WTC11 (cell line): Measurements from ENCODE around the gene RCAN1. TPM values are rescaled to one million over a fixed set of nuclear protein-coding genes. Genes with fewer than 3 reads are reported as not detected.

Experiments used
- ATAC-seq: fragments of 200-7000 bp; cut with Tn5 transposase; 2 replicates; pipeline ENCODE4 v1.10.0; 2021; ENCODE audit warnings: mild to moderate bottlenecking, moderate library complexity
- CTCF ChIA-PET: fragments of 300-600 bp; sonication (Branson Sonifier 250); formaldehyde crosslinking; loops from one replicate; lab custom pipeline; 2021; ENCODE audit warnings: antibody characterized with exemption; lab: Charles Lee
- POLR2A ChIA-PET: fragments of 350-600 bp; sonication (Branson Sonifier 250); formaldehyde crosslinking; loops from one replicate; lab custom pipeline; 2021; ENCODE audit warnings: antibody characterized with exemption; lab: Charles Lee
- DNase-seq: peaks from one replicate; pipeline ENCODE4 v3.0.0; 2021; ENCODE audit warnings: low spot score
- H3K27ac Mint-ChIP-seq: 2 replicates; pipeline ENCODE4 v1.8.0; 2021; ENCODE audit warnings: mixed read lengths
- H3K27me3 Mint-ChIP-seq: 2 replicates; pipeline ENCODE4 v1.8.0; 2021; ENCODE audit warnings: low read depth, mild to moderate bottlenecking, moderate library complexity, mixed read lengths
- H3K36me3 Mint-ChIP-seq: 2 replicates; pipeline ENCODE4 v1.8.0; 2021; ENCODE audit warnings: mixed read lengths
- H3K4me1 Mint-ChIP-seq: 2 replicates; pipeline ENCODE4 v1.8.0; 2022; ENCODE audit warnings: mixed read lengths
- H3K4me3 Mint-ChIP-seq: 2 replicates; pipeline ENCODE4 v1.8.0; 2021; ENCODE audit warnings: mild to moderate bottlenecking, moderate library complexity, mixed read lengths
- H3K9me3 Mint-ChIP-seq: 2 replicates; pipeline ENCODE4 v1.8.0; 2021; ENCODE audit warnings: mixed read lengths
- ATF1 ChIP-seq: sonication (generic); formaldehyde crosslinking; IDR thresholded peaks from 2 replicates; pipeline ENCODE4 v1.8.1; 2023; ENCODE audit warnings: mild to moderate bottlenecking, moderate library complexity, missing genetic modification reagents
- ATF6 ChIP-seq: sonication (generic); formaldehyde crosslinking; IDR thresholded peaks from 2 replicates; pipeline ENCODE4 v1.8.1; 2023; ENCODE audit warnings: mild to moderate bottlenecking, missing genetic modification reagents
- CREB1 ChIP-seq: sonication (generic); formaldehyde crosslinking; IDR thresholded peaks from 2 replicates; pipeline ENCODE4 v1.8.0; 2023; ENCODE audit warnings: mild to moderate bottlenecking, missing genetic modification reagents
- ERG ChIP-seq: fragments of 250-450 bp; sonication (Bioruptor Pico); IDR thresholded peaks from 2 replicates; pipeline ENCODE4 v1.8.0; 2021; ENCODE audit warnings: mild to moderate bottlenecking
- FOXK1 ChIP-seq: sonication (generic); formaldehyde crosslinking; IDR thresholded peaks from 2 replicates; pipeline ENCODE4 v1.8.0; 2022; ENCODE audit warnings: mild to moderate bottlenecking, moderate library complexity, missing genetic modification reagents
- FOXP4 ChIP-seq: sonication (generic); formaldehyde crosslinking; IDR thresholded peaks from 2 replicates; pipeline ENCODE4 v1.8.0; 2022; ENCODE audit warnings: mild to moderate bottlenecking, missing genetic modification reagents
- HMGA2 ChIP-seq: fragments of 250-450 bp; sonication (Bioruptor Pico); IDR thresholded peaks from 2 replicates; pipeline ENCODE4 v1.4.0; 2021; ENCODE audit warnings: mild to moderate bottlenecking, moderate library complexity
- HMGXB4 ChIP-seq: sonication (generic); formaldehyde crosslinking; IDR thresholded peaks from 2 replicates; pipeline ENCODE4 v1.8.1; 2023; ENCODE audit warnings: mild to moderate bottlenecking, moderate library complexity, missing genetic modification reagents
- IRF1 ChIP-seq: sonication (generic); formaldehyde crosslinking; IDR thresholded peaks from 2 replicates; pipeline ENCODE4 v1.8.0; 2023; ENCODE audit warnings: missing genetic modification reagents
- NR3C1 ChIP-seq: sonication (generic); formaldehyde crosslinking; conservative IDR thresholded peaks from 2 replicates; pipeline ENCODE4 v1.8.1; 2023; ENCODE audit warnings: low read depth, mild to moderate bottlenecking, missing genetic modification reagents
- PRRX2 ChIP-seq: fragments of 250-450 bp; sonication (Bioruptor Pico); IDR thresholded peaks from 2 replicates; pipeline ENCODE4 v1.8.0; 2021; ENCODE audit warnings: mild to moderate bottlenecking
- TP53 ChIP-seq: sonication (generic); formaldehyde crosslinking; IDR thresholded peaks from 2 replicates; pipeline ENCODE4 v1.8.1; 2023; ENCODE audit warnings: mild to moderate bottlenecking, missing genetic modification reagents
- USF2 ChIP-seq: sonication (generic); formaldehyde crosslinking; IDR thresholded peaks from 2 replicates; pipeline ENCODE4 v1.8.1; 2023; ENCODE audit warnings: mild to moderate bottlenecking, missing genetic modification reagents, moderate library complexity
- ZBTB21 ChIP-seq: sonication (generic); formaldehyde crosslinking; IDR thresholded peaks from 2 replicates; pipeline ENCODE4 v1.8.1; 2023; ENCODE audit warnings: mild to moderate bottlenecking, missing genetic modification reagents, borderline replicate concordance
- ZBTB43 ChIP-seq: sonication (generic); formaldehyde crosslinking; IDR thresholded peaks from 2 replicates; pipeline ENCODE4 v1.8.1; 2023; ENCODE audit warnings: mild to moderate bottlenecking, missing genetic modification reagents
- ZNF219 ChIP-seq: sonication (generic); formaldehyde crosslinking; IDR thresholded peaks from 2 replicates; pipeline ENCODE4 v1.8.0; 2023; ENCODE audit warnings: missing genetic modification reagents, mild to moderate bottlenecking, borderline replicate concordance
- ZNF281 ChIP-seq: sonication (generic); formaldehyde crosslinking; IDR thresholded peaks from 2 replicates; pipeline ENCODE4 v1.8.0; 2023; ENCODE audit warnings: mild to moderate bottlenecking, missing genetic modification reagents
- ZNF512 ChIP-seq: sonication (generic); formaldehyde crosslinking; IDR thresholded peaks from 2 replicates; pipeline ENCODE4 v1.8.1; 2022; ENCODE audit warnings: missing genetic modification reagents, borderline replicate concordance
- total RNA-seq: library from RNA; stranded (reverse); gene quantifications from 3 replicates; pipeline ENCODE4 v1.2.3, GENCODE V29; 2021

Gene RCAN1
- total RNA-seq, 1 experiment from 2014 or later: 5.9 TPM

GRCh38 chr21:34651642-34652041 lies 36.7 kb upstream of the RCAN1 start:
- peaks cover 9% of the 10 kb centered on the region for H3K27me3 Mint-ChIP-seq
- no peaks in the 10 kb centered on the region for H3K36me3 Mint-ChIP-seq
- TF ChIP-seq ATF1 (no peak), CREB1 (no peak), HMGA2 (no peak)
- TF ChIP-seq, all 79 proteins: peak for 0
- CTCF ChIA-PET: no interaction called here
- POLR2A ChIA-PET: no interaction called here
- H3K27ac Mint-ChIP-seq: no peak overlapping the region
- DNase-seq (no peak), ATAC-seq (no peak)
- no peak overlapping the region for H3K4me3 Mint-ChIP-seq
- H3K4me1 Mint-ChIP-seq: no peaks in the 10 kb centered on the region
- H3K9me3 Mint-ChIP-seq: peaks cover 19% of the 10 kb centered on the region

GRCh38 chr21:34650861-34651431 lies 36.0 kb upstream of the RCAN1 start:
- H3K9me3 Mint-ChIP-seq: peaks cover 19% of the 10 kb centered on the region
- no peak for ATAC-seq
- DNase-seq: no peak
- ChIA-PET POLR2A (no interaction called here), CTCF (no interaction called here)
- peaks cover 5% of the 10 kb centered on the region; the same call in 1 of the 2 replicates for H3K27me3 Mint-ChIP-seq
- H3K36me3 Mint-ChIP-seq: no peaks in the 10 kb centered on the region
- H3K27ac Mint-ChIP-seq: no peak overlapping the region
- H3K4me1 Mint-ChIP-seq: no peaks in the 10 kb centered on the region
- H3K4me3 Mint-ChIP-seq: no peak overlapping the region
- TF ChIP-seq USF2 (CRISPR knock-in tag) (no peak), NR3C1 (CRISPR knock-in tag) (no peak), ERG (CRISPR knock-in tag) (no peak), FOXP4 (CRISPR knock-in tag) (no peak), ZNF219 (CRISPR knock-in tag) (no peak), FOXK1 (CRISPR knock-in tag) (no peak), ZNF512 (no peak), PRRX2 (CRISPR knock-in tag) (no peak), ATF6 (no peak), HMGXB4 (CRISPR knock-in tag) (no peak), HMGA2 (no peak), IRF1 (CRISPR knock-in tag) (no peak), ZBTB43 (no peak), TP53 (CRISPR knock-in tag) (no peak), ZBTB21 (CRISPR knock-in tag) (no peak), ZNF281 (CRISPR knock-in tag) (no peak)
